ENCODE data around the gene EXOSC10.
"Not testable (repeated sequence)": the region's sequence is repeated elsewhere in the genome, so short reads cannot be mapped to it uniquely, and the experiment has no call there.

Gene EXOSC10

GRCh38 chr1:11042995-11043874, 56.4 kb downstream of the EXOSC10 start:
- no peak for DNase-seq

GRCh38 chr1:11042065-11042464, 57.6 kb downstream of the EXOSC10 start:
- DNase-seq: no peak

DNA sequence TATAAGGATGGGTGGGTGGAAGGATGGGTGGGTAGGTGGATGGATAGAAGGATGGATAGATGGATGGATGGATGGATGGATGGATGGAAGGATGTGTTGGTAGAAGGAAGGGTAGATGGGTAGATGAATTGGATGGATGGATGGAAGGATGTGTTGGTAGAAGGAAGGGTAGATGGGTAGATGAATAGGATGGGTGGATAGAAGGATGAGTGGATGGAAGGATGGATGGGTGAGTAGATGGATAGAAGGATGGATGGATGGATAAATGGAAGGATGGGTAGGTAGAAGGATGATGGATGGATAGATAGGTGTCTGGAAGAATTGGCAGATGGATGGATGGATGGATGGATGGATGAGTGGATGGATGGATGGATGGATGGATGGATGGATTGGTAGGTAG, 58.6 kb downstream of the EXOSC10 start:
- DNase-seq: no peak

GRCh38 chr1:11040105-11040429, 59.6 kb downstream of the EXOSC10 start:
- not testable (repeated sequence) for DNase-seq

DNA sequence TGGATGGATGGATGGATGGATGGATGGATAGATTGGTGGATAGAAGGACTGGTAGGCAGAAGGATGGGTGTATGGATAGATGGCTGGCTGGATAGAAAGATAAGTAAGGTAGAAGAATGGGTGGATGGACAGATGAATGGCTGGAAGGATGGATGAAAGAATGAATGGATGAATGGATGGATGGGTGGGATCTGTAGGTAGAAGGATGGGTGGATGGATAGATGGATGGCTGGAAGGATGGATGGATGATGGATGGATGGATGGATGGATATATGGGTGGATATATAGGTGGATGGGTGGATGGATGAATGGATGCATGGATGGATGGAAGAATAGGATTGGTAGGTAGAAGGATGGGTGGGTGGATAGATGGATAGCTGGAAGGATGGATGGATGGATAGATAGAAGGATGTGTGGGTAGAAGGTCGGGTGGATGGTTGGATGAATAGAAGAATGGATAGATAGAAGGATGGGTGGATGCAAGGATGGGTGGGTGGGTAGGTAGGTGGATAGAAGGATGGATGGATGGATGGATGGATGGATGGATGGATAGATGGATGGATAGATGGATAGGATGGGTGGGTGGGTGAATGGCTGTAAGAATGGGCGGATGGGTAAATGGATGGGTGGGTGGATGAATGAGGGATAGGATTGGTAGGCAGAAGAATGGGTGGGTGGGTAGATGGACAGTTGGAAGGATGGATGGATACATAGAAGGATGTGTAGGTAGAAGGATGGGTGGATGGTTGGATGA, 60.1 kb downstream of the EXOSC10 start:
- no peak for DNase-seq

DNA sequence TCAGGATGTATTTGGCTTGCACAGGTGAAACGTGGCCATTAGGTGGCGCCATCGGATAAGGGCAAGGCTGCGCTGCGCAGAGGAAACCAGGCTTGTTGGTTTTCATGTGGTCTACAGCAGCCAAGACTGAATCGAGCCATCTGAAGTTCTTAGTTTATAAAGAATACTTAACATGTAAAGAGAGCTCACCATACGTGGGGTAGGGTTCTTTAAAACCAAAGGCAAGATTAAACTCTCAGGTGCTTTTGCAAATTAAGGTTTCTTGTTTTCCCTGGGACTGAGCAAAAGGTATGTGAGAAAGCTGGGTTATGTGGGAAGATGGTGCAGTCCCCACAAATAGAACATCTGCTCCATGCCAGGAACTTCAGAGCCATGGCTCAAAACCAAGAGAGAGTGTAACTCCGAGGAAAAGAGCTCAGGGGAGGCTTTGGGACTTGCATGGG, 61.9 kb downstream of the EXOSC10 start:
- DNase-seq: peak; percentile 74

- DNase-seq: not testable (repeated sequence)
Observed at GRCh38 chr1:11037019-11037739, 62.5 kb downstream of the EXOSC10 start.

DNA sequence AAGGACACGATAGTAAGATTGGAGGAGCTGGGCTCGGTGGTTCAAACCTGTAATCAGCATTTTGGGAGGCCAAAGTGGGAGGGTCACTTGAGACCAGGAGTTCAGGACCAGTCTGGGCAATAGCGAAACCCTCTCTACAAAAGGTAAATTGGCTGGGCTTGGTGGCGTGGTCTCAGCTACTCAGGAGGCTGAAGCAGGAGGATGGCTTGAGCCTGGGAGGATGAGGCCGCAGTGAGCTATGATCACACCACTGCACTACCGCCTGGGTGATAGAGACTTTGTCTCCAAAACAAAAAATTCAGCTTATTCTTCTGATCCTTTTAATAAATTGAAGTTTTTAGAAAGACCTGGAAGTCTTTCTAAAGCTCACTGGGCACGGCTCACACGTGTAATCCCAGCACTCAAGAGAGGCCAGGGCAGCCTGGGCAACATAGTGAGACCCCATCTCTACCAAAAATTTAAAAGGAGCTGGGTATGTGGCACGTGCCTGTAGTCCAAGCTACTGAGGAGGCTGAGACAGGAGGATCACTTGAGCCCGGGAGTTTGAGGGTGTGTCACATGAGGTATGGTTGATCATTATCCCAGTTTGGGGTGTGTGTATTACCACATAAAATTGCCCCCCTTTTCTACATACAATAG, 67.9 kb downstream of the EXOSC10 start:
- no peak for DNase-seq

GRCh38 chr1:11030865-11031264, 68.8 kb downstream of the EXOSC10 start:
- no peak for DNase-seq

DNA sequence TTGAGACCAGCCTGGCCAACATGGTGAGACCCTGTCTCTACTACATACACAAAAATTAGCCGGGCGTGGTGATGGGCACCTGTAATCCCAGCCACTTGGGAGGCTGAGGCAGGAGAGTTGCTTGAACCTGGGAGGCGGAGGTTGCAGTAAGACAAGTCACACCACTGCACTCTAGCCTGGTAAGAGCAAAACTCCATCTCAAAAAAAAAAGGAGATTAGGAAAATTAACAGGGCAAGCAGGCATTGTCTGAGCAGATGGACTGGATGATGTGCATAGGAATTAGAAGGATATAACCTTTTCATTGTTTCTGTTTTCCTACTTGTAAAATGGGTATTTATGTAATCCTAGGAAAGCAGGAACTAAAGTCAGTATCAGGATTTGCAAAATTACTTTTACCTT, 71.7 kb downstream of the EXOSC10 start:
- no peak for DNase-seq

- no peak for DNase-seq
Observed at GRCh38 chr1:11027316-11027715, 72.4 kb downstream of the EXOSC10 start.

- DNase-seq: no peak
Observed at GRCh38 chr1:11026903-11027302, 72.8 kb downstream of the EXOSC10 start.

DNA sequence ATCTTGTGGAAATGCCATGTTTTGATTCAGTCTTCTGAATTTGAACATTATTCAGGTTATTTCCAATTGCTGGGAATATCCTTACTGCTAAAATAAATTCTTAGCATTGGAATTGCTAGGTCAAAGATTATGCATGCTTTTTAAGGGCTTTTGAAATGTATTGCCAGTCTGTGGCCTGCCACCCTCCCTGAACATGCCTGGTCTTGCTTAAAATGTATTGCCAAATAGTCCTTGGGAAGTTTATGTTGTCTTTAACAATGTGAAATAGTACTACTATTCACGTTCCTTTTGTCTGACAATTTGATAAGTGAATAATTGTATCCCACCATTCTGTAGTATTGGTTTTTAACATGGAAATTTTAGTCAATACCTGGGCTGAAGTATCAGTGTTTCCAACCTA, 73.6 kb downstream of the EXOSC10 start:
- DNase-seq: no peak

DNA sequence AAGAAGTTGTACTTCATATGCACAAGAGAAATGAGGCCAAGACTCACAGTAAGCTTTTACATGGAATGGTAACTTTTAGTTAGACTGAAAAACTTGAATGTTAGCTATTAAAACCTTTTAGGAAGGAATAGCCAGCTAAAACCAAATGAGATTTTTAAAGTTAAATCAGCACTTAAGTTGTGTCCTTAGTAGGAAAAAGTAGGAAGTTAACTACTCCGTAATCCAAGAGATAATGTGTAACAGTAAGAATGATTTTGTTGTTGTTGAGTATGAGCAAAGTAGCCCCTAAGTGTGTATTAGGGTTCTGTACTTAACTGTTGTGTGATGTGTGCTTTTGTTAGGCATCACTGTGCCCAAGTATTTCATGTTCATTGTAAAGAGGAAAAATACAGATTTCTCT, 74.1 kb downstream of the EXOSC10 start:
- DNase-seq: no peak

- no peak for DNase-seq
Observed at GRCh38 chr1:11024874-11025203, 74.8 kb downstream of the EXOSC10 start.

- DNase-seq: no peak
Observed at GRCh38 chr1:11024154-11024873, 75.4 kb downstream of the EXOSC10 start.

- no peak for DNase-seq
Observed at GRCh38 chr1:11023201-11023600, 76.5 kb downstream of the EXOSC10 start.

- no peak for DNase-seq
Observed at GRCh38 chr1:11019971-11020370, 79.7 kb downstream of the EXOSC10 start.

GRCh38 chr1:11019358-11019757, 80.3 kb downstream of the EXOSC10 start:
- DNase-seq: not testable (repeated sequence)

All from inflammatory macrophage treated with lipopolysaccharide for 4 hours (primary cell).